ENCODE data around the gene PADI4. TPM values are rescaled to one million over a fixed set of nuclear protein-coding genes. Genes with fewer than 3 reads are reported as not detected.

The PADI4 gene
- total RNA-seq, 4 donors from 2014 or later = 0.22 to 1.3 TPM; not detected in 2

DNA sequence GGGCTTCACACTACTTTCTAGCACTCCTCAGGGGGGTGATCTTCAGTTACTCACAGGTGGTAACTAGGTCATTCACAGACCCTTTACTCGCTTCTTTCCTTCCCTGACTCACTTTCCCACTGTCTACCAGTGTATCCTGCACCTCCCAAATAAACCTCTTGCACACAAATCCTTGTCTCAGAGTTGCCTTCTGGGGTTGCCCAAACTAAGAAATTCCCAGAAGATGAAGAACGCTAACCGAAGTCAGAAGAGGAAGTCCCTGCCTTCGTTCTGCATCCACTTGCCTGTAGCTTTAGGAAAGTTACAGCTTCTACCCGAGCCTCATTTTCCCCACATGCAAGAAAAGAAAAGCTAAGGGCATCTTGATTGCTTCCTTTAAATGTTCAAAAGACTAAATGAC is 11.9 kb upstream of the PADI4 start:
- TF ChIP-seq CTCF (IDR thresholded peaks at IDR 0.05; ENCODE audit: low read depth) = no peak

- TF ChIP-seq CTCF (IDR thresholded peaks at IDR 0.05; ENCODE audit: low read depth) = no peak
These were observed 10.0 kb upstream of the PADI4 start for GRCh38 chr1:17297991-17298390.

- no peak for TF ChIP-seq CTCF (IDR thresholded peaks at IDR 0.05; ENCODE audit: low read depth)
These were observed 6.2 kb upstream of the PADI4 start for GRCh38 chr1:17301767-17302166.

DNA sequence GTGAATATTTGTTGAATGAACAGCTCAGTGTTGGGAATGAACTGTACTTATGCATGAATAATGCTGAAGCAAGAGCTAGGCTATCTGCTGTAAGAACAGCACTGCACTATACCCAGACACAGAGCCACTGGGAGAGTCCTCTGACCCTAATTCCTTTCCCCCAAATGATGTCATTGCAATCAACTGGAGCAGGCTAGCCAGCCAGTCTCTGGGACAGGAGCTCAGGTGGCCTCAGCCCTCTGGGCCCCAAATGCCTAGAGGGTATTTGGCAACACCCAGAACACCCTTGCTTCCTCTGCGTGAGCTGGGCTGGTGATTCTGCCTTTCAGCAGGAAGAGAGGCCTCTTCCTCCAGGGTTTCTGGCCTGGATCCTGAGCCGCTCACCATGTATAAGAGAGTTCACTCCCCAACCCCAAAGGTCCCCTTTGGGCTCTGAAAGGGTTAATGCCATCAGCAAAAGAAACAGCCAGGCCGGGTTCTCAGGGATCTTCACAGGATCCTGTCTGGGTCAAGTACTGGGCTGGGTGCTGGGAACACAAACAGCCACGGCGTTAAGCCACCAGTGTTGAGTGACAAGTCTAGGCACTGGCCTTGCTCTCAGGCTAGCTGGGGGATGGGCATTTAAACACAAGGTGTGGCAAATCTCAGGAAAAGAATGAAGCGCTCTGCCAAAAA is 3.7 kb upstream of the PADI4 start:
- TF ChIP-seq CTCF (IDR thresholded peaks at IDR 0.05; ENCODE audit: low read depth) = no peak

DNA sequence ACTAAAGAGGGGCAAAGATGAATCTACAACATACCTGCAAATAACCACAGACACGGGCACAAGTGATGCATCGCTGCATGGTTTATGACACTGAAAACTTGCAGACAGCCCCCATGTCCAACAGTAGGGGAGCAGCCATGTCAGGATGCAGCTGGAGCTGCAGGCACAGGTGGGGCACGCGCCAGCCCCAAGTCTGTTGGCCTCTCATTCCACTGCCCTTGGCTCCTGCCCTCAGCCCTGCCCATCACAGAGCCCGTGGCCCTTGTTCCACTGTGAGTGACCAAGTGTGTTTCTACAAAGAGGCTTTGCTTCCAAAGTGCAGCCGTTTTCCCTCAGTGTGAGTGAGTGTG is 3.2 kb upstream of the PADI4 start:
- TF ChIP-seq CTCF (IDR thresholded peaks at IDR 0.05; ENCODE audit: low read depth) = no peak

DNA sequence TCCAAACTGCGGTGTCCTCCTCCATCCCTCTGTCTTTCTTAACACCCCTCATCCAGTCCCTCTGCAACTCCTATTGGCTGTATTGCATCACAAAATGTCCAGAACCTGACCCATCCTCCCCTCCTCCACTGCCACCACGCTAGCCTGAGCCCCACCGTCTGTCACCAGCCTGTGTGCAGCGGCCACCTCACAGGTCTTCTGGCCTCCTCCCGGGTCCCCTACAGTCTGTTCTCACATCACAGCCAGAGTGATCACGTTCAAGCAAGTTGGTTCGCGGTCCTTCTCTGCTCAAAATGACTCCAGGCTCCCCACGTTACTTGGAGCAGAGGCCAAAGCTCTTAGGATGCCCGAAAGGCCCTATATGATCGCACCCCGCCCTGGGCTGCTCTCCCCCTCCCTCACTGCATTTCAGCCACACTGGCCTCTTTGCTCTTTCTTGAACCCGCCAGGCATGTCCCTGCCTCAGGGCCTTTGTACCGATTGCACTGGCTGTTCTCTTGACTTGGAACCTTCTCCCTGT is 2.4 kb upstream of the PADI4 start:
- TF ChIP-seq CTCF (IDR thresholded peaks at IDR 0.05; ENCODE audit: low read depth) = no peak

DNA sequence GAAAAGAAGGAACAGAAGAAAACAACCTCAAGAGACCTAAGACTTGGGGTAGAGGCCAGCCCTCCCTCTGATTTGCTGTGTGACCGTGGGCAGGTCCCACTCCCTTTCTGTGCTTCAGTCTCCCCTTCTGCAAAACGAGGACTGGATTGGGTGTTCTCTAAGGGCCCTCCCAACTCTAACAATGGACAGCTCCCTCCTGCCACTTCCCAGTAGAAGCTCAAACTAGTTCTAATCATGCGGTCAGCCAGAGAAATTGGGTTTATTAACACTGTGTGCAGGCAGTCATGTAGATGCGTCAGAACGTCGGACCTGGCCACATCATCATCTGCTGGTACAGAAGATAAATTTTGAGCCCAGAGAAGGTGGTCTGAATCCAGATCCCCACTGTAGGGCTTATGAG is 1.6 kb upstream of the PADI4 start:
- TF ChIP-seq CTCF (IDR thresholded peaks at IDR 0.05; ENCODE audit: low read depth) = no peak

Measured in subcutaneous adipose tissue (tissue), 4 donors.